ENCODE measurements around the gene SF3A1.

The SF3A1 gene

DNA sequence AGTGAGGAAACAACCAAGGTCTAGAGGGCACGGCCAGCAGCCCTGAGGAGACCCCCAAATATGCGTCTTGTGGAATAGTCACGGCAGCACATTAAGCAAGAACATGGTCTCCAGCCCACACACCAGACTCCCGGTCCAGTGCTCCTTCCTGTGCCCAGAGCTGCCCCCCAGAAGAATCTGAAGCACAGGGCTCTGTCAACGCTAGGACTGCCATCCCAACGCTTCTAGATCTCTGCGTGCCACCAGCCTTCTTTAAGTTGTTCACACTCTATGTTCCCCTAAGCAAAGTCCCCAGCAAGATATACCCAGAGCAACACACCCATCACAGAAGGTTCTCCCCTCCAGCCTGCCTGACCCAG is 36.6 kb upstream of the SF3A1 start:
- DNase-seq (ENCODE audit: low read depth) = no peak
- no peak overlapping the region for H3K4me3 ChIP-seq (ENCODE audit: low read depth, low read length)
- TF ChIP-seq, protein P1, sequence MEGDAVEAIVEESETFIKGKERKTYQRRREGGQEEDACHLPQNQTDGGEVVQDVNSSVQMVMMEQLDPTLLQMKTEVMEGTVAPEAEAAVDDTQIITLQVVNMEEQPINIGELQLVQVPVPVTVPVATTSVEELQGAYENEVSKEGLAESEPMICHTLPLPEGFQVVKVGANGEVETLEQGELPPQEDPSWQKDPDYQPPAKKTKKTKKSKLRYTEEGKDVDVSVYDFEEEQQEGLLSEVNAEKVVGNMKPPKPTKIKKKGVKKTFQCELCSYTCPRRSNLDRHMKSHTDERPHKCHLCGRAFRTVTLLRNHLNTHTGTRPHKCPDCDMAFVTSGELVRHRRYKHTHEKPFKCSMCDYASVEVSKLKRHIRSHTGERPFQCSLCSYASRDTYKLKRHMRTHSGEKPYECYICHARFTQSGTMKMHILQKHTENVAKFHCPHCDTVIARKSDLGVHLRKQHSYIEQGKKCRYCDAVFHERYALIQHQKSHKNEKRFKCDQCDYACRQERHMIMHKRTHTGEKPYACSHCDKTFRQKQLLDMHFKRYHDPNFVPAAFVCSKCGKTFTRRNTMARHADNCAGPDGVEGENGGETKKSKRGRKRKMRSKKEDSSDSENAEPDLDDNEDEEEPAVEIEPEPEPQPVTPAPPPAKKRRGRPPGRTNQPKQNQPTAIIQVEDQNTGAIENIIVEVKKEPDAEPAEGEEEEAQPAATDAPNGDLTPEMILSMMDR (IDR thresholded peaks at IDR 0.05; ENCODE audit: control insufficient read depth, extremely low read depth, insufficient read depth) = no peak

DNA sequence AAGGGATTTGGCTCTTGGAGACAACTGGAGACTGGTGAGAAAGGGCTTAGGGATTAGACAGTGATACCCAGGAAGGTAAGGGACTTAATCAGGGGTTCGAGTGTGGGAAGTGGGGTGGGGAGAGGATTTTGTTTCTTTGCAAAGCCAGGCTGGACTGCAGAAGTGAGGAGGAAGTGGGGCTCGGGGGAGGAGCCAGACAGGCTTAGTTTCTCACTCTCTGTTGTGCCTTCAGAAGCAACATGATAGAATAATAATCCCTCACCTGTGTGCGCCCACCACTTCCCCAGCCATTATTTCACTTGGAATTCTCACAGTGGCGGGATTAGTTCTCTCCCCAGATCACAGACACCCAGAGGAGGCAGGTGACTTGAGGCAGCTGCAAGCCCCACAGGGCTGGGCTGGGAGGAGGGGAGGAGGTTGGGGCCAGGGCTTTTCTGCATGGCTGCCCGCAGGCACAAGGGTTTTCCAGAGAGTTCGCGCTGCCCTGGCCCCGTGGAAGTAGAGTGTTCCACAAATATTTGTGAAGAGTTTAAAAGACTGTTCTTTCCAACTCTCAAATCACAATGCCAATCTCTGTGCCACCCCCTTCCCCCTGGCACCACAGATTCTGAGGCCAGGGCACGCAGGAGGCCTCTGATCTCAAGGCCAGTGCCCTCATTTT is 36.1 kb upstream of the SF3A1 start:
- TF ChIP-seq, protein P1 (IDR thresholded peaks at IDR 0.05; ENCODE audit: control insufficient read depth, extremely low read depth, insufficient read depth) = no peak
- DNase-seq (ENCODE audit: low read depth) = no peak
- no peak overlapping the region for H3K4me3 ChIP-seq (ENCODE audit: low read depth, low read length)

DNA sequence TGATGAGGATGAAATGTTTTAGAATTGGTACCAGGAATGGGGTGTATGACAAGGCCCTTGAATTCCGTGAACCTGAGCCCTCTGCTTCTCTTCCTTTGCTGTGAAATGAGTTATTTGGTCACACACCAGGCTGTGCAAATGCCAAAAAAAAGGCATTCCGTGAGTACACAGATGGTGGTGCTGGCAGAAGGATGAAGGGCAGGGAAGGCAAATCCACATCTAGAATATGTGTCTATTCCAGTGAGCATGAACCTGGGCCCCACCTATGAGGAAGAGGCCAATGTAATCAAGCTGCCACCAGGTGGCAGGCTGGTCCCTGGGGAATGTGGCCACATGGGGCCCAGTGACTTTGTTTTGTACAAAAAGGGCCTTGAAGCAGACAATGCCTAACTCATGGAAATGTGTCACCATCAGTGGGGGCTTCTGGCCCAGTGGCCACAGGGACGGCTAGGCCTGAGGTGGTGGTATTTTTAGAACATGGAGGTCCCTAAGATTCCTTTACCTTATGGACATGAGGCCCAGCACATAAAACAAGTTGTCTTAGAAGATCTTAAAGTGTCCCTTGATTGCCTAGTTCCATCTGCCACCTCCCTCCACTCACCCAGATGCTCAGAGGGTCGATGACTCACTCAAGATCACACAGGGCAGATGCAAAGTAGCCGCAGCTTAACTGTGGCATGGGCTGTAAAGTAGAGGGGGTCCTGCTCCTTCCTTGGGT is 34.4 kb upstream of the SF3A1 start:
- no peak overlapping the region for H3K4me3 ChIP-seq (ENCODE audit: low read depth, low read length)
- TF ChIP-seq, protein P1 (IDR thresholded peaks at IDR 0.05; ENCODE audit: control insufficient read depth, extremely low read depth, insufficient read depth) = peak; percentile 86
- peak; percentile 52 for DNase-seq (ENCODE audit: low read depth)

DNA sequence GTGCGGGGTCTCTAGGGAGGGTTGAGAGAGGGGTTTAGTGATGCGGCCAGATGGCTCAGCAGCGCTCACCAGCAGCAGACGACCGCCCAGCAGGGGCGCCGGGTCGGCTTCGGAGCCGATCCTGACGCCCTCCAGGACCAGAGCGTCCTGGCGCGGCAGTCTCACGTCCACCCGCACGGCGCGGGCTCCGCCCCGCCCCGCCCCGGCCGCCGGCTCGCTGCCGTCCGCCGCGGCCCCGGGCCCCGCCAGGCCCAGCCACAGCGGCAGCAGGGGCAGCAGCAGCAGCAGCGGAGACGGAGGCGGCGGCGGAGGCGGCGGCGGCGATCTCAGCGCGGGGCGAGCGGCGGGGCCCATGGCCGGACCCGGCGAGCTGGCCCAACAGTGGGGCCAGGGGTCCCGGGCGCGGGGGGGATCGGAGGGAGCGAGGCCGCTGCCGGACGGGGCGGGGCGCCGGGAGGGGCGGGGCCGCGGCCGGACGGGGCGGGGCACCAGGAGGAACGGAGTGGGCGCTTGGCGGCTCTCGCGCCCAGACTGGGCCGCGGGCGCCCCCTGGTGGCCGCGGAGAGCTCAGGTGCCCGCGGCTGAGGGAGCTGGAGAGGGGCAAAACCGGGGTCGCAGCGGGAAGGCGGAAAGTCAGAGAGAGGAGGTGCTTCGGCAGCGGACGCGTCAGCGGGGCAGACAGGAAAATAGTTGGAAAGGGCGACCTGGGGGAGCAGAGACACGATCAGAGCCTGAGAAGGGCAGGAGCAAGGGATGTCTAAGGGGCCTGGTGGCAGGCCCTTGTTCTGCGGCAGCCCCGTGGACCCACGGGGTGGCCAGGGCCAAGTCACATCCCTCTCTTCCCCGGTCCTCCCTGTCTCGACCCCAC is 30.5 kb upstream of the SF3A1 start, which contains the start of gene RNF215:
TSS of gene RNF215 (minus strand) at position 452 of the 868 bp plus-strand sequence. CDS start at position 354, 98 bp downstream.
- TF ChIP-seq, protein P1 (IDR thresholded peaks at IDR 0.05; ENCODE audit: control insufficient read depth, extremely low read depth, insufficient read depth) = peak; percentile 87
- no peak for DNase-seq (ENCODE audit: low read depth)
- H3K4me3 ChIP-seq (ENCODE audit: low read depth, low read length) = peak within 1 kb of the TSS; percentile 70

DNA sequence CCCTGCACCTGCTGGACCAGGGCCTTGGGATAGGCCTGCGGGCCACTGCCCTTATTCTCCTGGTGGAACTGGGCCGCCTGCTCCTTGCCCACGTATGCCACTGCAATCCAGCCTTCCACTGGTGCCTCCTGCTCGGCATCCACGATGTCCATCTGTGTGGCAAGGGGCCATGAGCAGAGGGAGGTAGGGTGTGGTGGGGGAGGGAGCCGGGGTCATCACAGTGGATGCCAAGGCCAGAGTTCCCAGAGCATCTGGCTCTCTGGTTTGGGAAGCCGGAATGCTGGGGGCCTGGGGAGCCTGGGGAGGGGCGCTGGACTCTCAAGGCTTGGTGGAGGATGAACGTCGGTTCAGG is 29.9 kb upstream of the SF3A1 start:
- TF ChIP-seq, protein P1 (IDR thresholded peaks at IDR 0.05; ENCODE audit: control insufficient read depth, extremely low read depth, insufficient read depth) = no peak
- peak overlapping the region; percentile 70 for H3K4me3 ChIP-seq (ENCODE audit: low read depth, low read length)
- DNase-seq (ENCODE audit: low read depth) = no peak

DNA sequence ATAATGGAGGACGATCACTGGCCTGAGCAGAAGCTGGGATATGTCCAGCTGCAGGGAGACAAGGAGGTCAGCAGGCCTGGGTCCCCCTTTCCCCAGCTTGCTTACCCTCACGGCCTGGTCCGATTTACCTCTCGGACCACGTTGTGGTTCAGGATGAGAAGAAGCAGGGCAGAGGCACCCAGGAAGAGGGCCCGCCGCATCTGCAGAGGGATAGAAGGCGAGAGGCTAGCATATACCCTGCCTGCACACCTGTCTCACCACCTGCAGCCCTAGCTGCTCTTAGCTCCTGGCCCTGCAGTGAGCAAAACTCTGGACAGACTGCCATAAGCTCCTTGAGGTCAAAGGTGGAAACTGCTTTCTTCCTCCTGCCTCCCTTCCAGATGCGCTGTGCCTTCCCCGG is 29.2 kb upstream of the SF3A1 start:
- TF ChIP-seq, protein P1 (IDR thresholded peaks at IDR 0.05; ENCODE audit: control insufficient read depth, extremely low read depth, insufficient read depth) = no peak
- H3K4me3 ChIP-seq (ENCODE audit: low read depth, low read length) = peak overlapping the region; percentile 70

More for the DNA sequence above, 29.2 kb upstream of the SF3A1 start:
- DNase-seq (ENCODE audit: low read depth) = no peak

Data from LNCaP clone FGC (cell line).